ENCODE results near the gene ARL10. TPM values are rescaled to one million over a fixed set of nuclear protein-coding genes. Genes with fewer than 3 reads are reported as not detected.

ARL10 gene
- polyA plus RNA-seq, 3 donors, result 0.04 to 0.93 TPM; not detected in 1

DNA sequence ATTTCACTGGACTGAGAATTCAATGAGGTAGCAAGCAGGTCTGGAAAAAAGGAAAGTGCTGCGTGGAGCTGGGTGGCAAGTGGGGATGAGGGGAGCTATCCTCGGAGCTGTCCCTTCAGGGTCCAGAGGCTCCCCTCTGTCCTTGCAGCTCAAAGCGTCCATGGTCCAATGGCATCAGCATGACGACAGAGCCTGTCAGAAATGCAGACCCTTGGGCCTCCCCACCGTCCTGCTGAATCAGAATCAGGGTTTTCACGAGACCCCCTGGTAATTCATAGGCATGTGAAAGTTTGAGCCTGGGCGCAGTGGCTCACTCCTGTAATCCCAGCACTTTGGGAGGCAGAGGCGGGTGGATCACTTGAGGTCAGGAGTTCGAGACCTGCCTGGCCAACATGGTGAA lies 28.8 kb downstream of the ARL10 start:
- Histone ChIP-seq H3K79me2 (ENCODE audit: insufficient read depth, low read length) (peaks cover 14% of the 10 kb centered on the region), H3K27ac (ENCODE audit: low read depth in 1 of 2, low read length in 2 of 2) (no peak overlapping the region), H3K27me3 (ENCODE audit: control insufficient read depth in 2 of 2, insufficient read depth in 2 of 2, low read length in 2 of 2) (no peaks in the 10 kb centered on the region), H2AFZ (ENCODE audit: insufficient read depth, low read depth, low read length, poor library complexity, severe bottlenecking) (no peak overlapping the region), H3K4me3 (replicated peaks in 1 of 3; ENCODE audit: low read depth in 2 of 3, low read length in 3 of 3) (no peak overlapping the region), H3K4me2 (replicated peaks; ENCODE audit: extremely low read depth, low read length, poor library complexity, severe bottlenecking) (no peak overlapping the region), H3K9ac (ENCODE audit: insufficient read depth, low read length, poor library complexity, severe bottlenecking) (no peak overlapping the region), H3K4me1 (ENCODE audit: control insufficient read depth in 1 of 2, insufficient read depth in 2 of 2, low read length in 2 of 2) (peaks cover 24 to 26% of the 10 kb centered on the region in 2 donors), H4K20me1 (ENCODE audit: insufficient read depth, low read length) (no peaks in the 10 kb centered on the region), H3K36me3 (replicated peaks in 1 of 2; ENCODE audit: control insufficient read depth in 1 of 2, insufficient read depth in 2 of 2, low read length in 2 of 2) (peaks cover 21 to 74% of the 10 kb centered on the region in 2 donors), H3K9me3 (replicated peaks in 1 of 2; ENCODE audit: control insufficient read depth in 1 of 2, insufficient read depth in 1 of 2, low read length in 2 of 2) (no peaks in the 10 kb centered on the region)
- DNase-seq, result no peak
- TF ChIP-seq, protein P1, sequence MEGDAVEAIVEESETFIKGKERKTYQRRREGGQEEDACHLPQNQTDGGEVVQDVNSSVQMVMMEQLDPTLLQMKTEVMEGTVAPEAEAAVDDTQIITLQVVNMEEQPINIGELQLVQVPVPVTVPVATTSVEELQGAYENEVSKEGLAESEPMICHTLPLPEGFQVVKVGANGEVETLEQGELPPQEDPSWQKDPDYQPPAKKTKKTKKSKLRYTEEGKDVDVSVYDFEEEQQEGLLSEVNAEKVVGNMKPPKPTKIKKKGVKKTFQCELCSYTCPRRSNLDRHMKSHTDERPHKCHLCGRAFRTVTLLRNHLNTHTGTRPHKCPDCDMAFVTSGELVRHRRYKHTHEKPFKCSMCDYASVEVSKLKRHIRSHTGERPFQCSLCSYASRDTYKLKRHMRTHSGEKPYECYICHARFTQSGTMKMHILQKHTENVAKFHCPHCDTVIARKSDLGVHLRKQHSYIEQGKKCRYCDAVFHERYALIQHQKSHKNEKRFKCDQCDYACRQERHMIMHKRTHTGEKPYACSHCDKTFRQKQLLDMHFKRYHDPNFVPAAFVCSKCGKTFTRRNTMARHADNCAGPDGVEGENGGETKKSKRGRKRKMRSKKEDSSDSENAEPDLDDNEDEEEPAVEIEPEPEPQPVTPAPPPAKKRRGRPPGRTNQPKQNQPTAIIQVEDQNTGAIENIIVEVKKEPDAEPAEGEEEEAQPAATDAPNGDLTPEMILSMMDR (IDR thresholded peaks at IDR 0.05), result no peak
- Mint-ChIP-seq H3K4me1 (peaks cover 24% of the 10 kb centered on the region), H3K36me3 (peaks cover 40 to 75% of the 10 kb centered on the region in 2 donors), H3K27me3 (ENCODE audit: low read depth in 3 of 3) (peaks cover 0 to 4% (median 1%) of the 10 kb centered on the region in 3 donors), H3K9me3 (no peaks in the 10 kb centered on the region), H3K27ac (no peak overlapping the region), H3K4me3 (no peak overlapping the region)
- WGBS (ENCODE audit: insufficient coverage), result 96% methylated on average over 7 of the region's 9 CpGs
- intact Hi-C loops (cut with micrococcal nuclease), result no loop called here

DNA sequence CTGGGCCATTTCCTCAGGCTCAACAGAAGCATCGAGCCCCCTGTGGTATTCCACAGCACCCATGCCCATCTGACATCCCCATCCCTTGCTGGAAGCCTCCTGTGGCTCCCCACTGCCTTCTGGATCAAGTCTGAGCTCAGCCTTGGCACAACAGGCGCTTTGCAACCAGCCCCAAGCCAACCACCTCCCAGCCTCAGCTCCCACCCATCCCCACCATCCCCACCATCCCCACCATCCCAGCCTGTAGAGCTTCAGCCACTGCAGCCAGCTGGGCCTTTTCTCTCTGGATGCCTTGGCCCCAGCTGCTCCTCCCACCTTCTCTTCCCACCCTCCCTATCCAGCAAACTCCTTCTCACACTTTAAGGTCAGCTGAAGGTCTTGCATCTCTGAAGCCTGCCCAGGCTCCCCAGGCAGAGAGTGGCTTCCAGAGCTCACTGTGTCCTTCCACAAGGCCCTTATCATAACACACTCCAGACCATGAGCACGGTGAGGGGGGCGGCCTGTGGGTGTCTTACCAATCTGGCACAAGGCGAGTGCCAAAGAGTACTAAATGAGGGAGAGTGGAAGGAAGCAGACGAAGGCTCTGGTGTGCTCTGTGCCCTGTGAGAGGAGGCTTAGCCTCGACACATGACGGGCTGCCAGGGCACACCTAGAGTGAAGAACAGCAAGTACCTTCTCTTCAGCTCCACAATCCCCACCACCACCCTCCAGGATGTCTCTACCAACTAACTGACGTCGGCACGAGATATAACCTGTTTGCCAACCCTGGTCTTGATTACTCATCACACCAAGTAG lies 29.8 kb downstream of the ARL10 start:
- no peaks in the 10 kb centered on the region for H3K9me3 Mint-ChIP-seq

More for the DNA sequence above, 29.8 kb downstream of the ARL10 start:
- DNase-seq, result no peak
- Histone ChIP-seq H3K9ac (ENCODE audit: insufficient read depth, low read length, poor library complexity, severe bottlenecking) (no peak overlapping the region), H3K27ac (ENCODE audit: low read depth in 1 of 2, low read length in 2 of 2) (no peak overlapping the region), H3K4me3 (replicated peaks in 1 of 3; ENCODE audit: low read depth in 2 of 3, low read length in 3 of 3) (no peak overlapping the region), H2AFZ (ENCODE audit: insufficient read depth, low read depth, low read length, poor library complexity, severe bottlenecking) (no peak overlapping the region), H3K79me2 (ENCODE audit: insufficient read depth, low read length) (peaks cover 7% of the 10 kb centered on the region), H4K20me1 (ENCODE audit: insufficient read depth, low read length) (no peaks in the 10 kb centered on the region), H3K36me3 (replicated peaks in 1 of 2; ENCODE audit: control insufficient read depth in 1 of 2, insufficient read depth in 2 of 2, low read length in 2 of 2) (peaks cover 21 to 78% of the 10 kb centered on the region in 2 donors), H3K27me3 (ENCODE audit: control insufficient read depth in 2 of 2, insufficient read depth in 2 of 2, low read length in 2 of 2) (no peaks in the 10 kb centered on the region), H3K4me1 (ENCODE audit: control insufficient read depth in 1 of 2, insufficient read depth in 2 of 2, low read length in 2 of 2) (peaks cover 16 to 17% of the 10 kb centered on the region in 2 donors), H3K4me2 (replicated peaks; ENCODE audit: extremely low read depth, low read length, poor library complexity, severe bottlenecking) (no peak overlapping the region), H3K9me3 (replicated peaks in 1 of 2; ENCODE audit: control insufficient read depth in 1 of 2, insufficient read depth in 1 of 2, low read length in 2 of 2) (no peaks in the 10 kb centered on the region)
- peak overlapping the region in 3 of 7 donors; percentile 2 to 44 (median 42) for H3K27ac Mint-ChIP-seq
- TF ChIP-seq, protein P1 (IDR thresholded peaks at IDR 0.05), result no peak
- peaks cover 17% of the 10 kb centered on the region for H3K4me1 Mint-ChIP-seq
- intact Hi-C loops (cut with micrococcal nuclease), result no loop called here
- peaks cover 0 to 4% (median 1%) of the 10 kb centered on the region in 3 donors for H3K27me3 Mint-ChIP-seq (ENCODE audit: low read depth in 3 of 3)
- H3K4me3 Mint-ChIP-seq, result no peak overlapping the region
- whole genome bisulfite sequencing (ENCODE audit: insufficient coverage), result 93% methylated on average over 3 of the region's 11 CpGs
- H3K36me3 Mint-ChIP-seq, result peaks cover 43 to 80% of the 10 kb centered on the region in 2 donors
